ENCODE results near the gene FSCN2.

The FSCN2 gene

DNA sequence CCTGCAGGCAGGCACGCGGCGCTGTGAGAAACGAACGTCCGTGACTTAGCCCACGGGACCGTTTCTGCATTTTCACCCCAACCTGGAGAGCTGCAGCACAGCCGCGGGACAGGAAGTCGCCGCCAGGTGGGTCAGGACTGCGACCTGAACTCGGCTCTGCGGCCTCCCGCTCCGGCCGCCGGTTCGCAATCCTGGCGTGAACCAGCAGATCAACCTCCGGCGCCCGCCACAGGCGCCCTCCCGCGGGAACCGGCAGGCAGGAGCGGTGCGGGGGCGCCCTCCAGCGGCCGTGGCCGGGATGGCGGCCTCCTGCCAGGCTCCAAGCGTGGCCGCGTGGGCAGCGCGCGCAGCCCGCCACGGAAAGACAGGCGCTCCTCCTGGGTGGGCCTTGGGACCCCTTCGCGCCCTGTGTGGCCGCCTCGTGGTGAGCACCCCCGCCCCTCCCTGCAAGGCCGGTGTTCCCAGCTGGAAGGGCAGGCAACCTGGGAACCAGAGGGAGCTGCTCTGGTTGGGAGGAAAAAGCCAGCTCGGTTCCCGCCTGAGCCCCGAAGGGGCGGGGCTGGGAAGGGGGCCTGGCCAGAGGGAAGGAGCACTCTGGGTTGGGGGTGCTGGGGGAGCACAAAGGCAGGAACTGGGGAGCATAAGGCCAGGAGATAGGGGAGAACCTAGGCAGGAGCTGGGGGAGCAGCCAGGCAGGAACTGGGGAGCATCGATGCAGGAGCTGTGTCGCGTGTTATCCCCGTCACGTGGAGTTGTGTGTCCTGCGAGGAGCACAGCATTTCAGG is 43.8 kb upstream of the FSCN2 start:
- Histone ChIP-seq H3K4me1 (ENCODE audit: control insufficient read depth, insufficient read depth, low read length) (peaks cover 32% of the 10 kb centered on the region), H3K4me3 (ENCODE audit: insufficient read depth, low read depth, low read length) (peak overlapping the region; percentile 43), H3K9me3 (ENCODE audit: control insufficient read depth, low read length) (no peaks in the 10 kb centered on the region), H3K27ac (ENCODE audit: insufficient read depth, low read depth, low read length, poor library complexity, severe bottlenecking) (no peak overlapping the region), H3K36me3 (ENCODE audit: control insufficient read depth, insufficient read depth, low read length) (no peaks in the 10 kb centered on the region), H3K27me3 (ENCODE audit: control insufficient read depth, insufficient read depth, low read length, poor library complexity, severe bottlenecking) (peaks cover 79% of the 10 kb centered on the region)
- 9% methylated on average over 60 of the region's 60 CpGs for WGBS, 2 experiments

DNA sequence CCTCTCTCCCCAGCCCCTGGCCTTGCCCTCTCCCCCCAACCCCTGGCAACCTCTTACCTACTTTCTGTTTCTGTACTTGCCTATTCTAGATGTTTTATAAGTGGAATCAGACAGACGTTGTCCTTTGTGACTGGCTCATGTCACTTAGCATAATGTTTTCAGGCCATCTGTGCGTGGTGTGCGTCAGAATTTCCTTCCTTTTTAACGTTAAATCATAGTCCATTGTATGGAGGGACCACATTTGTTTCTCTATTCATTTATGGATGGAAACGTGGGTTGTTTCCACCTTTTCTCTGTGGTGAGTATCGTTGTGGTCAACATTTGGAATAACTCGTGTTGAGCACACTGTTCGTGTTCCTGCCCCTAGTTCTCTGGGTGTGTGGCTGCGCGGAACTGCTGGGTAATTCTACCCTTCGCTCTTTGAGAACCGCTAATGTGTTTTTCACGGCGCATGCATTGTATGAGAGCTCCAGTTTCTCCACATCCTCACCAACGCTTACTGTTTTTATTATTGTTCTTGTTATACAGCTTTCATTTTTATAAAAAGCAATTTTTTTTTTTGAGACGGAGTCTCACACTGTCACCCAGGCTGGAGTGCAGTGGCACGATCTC is 41.9 kb upstream of the FSCN2 start:
- Histone ChIP-seq H3K36me3 (ENCODE audit: control insufficient read depth, insufficient read depth, low read length) (no peaks in the 10 kb centered on the region), H3K4me3 (ENCODE audit: insufficient read depth, low read depth, low read length) (no peak overlapping the region), H3K9me3 (ENCODE audit: control insufficient read depth, low read length) (no peaks in the 10 kb centered on the region), H3K27me3 (ENCODE audit: control insufficient read depth, insufficient read depth, low read length, poor library complexity, severe bottlenecking) (peaks cover 67% of the 10 kb centered on the region), H3K27ac (ENCODE audit: insufficient read depth, low read depth, low read length, poor library complexity, severe bottlenecking) (no peak overlapping the region), H3K4me1 (ENCODE audit: control insufficient read depth, insufficient read depth, low read length) (peaks cover 43% of the 10 kb centered on the region)
- 91% methylated on average over 17 of the region's 17 CpGs for WGBS, 2 experiments

DNA sequence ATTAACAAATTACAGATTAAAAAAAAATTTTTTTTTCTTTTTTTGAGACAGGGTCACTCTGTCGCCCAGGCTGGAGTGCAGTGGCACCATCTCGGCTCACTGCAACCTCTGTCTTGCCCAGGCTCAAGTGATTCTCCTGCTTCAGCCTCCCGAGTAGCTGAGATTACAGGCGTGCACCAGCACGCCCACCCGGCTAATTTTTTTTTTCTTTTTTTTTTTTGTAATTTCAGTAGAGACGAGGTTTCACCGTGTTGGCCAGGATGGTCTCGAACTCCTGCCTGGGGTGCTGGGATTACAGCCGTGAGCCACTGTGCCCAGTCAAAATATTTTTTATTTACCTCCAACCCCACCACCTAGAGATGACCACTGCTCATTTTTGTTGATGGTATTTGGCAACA is 41.1 kb upstream of the FSCN2 start:
- H3K27me3 ChIP-seq (ENCODE audit: control insufficient read depth, insufficient read depth, low read length, poor library complexity, severe bottlenecking) = peaks cover 60% of the 10 kb centered on the region
- WGBS, 2 experiments = 79 to 82% methylated on average over 10 of the region's 10 CpGs
- H3K4me1 ChIP-seq (ENCODE audit: control insufficient read depth, insufficient read depth, low read length) = peaks cover 39% of the 10 kb centered on the region
- no peak overlapping the region for H3K27ac ChIP-seq (ENCODE audit: insufficient read depth, low read depth, low read length, poor library complexity, severe bottlenecking)
- no peaks in the 10 kb centered on the region for H3K9me3 ChIP-seq (ENCODE audit: control insufficient read depth, low read length)
- H3K36me3 ChIP-seq (ENCODE audit: control insufficient read depth, insufficient read depth, low read length) = no peaks in the 10 kb centered on the region
- H3K4me3 ChIP-seq (ENCODE audit: insufficient read depth, low read depth, low read length) = peak overlapping the region; percentile 39

- H3K4me3 ChIP-seq (ENCODE audit: insufficient read depth, low read depth, low read length) = peak overlapping the region; percentile 39
- no peaks in the 10 kb centered on the region for H3K9me3 ChIP-seq (ENCODE audit: control insufficient read depth, low read length)
- H3K4me1 ChIP-seq (ENCODE audit: control insufficient read depth, insufficient read depth, low read length) = peaks cover 34% of the 10 kb centered on the region
- H3K27me3 ChIP-seq (ENCODE audit: control insufficient read depth, insufficient read depth, low read length, poor library complexity, severe bottlenecking) = peaks cover 54% of the 10 kb centered on the region
- no peak overlapping the region for H3K27ac ChIP-seq (ENCODE audit: insufficient read depth, low read depth, low read length, poor library complexity, severe bottlenecking)
- no peaks in the 10 kb centered on the region for H3K36me3 ChIP-seq (ENCODE audit: control insufficient read depth, insufficient read depth, low read length)
- 19% methylated on average over 87 of the region's 87 CpGs for WGBS, 2 experiments
Measured at GRCh38 chr17:81487487-81488275, 40.5 kb upstream of the FSCN2 start.

GRCh38 chr17:81488276-81488860 is 39.8 kb upstream of the FSCN2 start:
- WGBS, 2 experiments = 38 to 41% methylated on average over 52 of the region's 52 CpGs
- H3K4me3 ChIP-seq (ENCODE audit: insufficient read depth, low read depth, low read length) = peak overlapping the region; percentile 39
- peaks cover 28% of the 10 kb centered on the region for H3K4me1 ChIP-seq (ENCODE audit: control insufficient read depth, insufficient read depth, low read length)

DNA sequence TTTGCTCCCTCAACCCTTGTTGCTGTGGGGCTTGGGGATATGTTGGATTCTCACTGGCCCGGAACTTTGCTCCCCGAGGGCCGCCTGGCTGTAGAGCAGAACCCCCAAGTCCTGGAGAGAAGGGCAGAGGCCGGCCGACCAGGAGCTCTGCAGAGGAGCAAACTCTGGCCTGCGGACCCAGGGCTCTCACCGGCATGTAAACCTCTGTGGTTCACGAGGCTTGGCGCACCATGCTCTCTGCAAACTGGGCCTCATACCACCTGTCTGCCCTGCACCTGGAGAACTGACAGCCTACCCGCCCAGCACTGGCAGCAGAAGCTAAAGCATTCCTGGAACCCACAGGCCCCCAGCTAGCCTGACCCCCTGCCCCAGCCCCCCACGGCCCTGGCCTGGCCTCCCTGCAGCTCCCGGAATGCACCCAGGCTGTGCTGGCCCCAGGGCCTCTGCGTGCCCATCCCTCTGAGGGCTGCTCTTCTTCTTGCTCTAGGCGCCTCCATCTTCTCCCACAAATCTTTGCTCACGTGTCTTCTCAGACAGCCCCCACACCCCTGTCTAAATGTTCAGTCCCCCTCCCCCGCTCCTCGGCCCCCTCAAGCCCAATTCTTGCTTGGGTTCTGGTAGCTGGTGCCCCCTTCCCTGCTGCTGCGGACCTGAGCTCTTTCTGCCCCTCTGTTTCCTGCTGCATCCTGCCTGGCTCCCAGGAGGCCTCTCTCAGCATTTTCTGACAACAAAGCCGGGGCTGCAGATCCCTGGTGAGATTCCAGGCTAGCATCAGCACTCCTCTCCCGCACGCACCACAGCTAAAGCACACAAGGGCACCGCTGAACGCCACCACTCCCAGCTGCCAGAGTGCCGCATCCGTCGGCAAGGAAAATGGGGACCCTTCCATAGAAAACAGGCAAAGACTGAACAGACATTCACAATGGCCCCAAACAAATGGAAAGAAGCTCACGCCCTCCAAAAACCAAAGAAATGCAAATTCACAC is 38.9 kb upstream of the FSCN2 start:
- no peak overlapping the region for H3K4me3 ChIP-seq (ENCODE audit: insufficient read depth, low read depth, low read length)
- peaks cover 39% of the 10 kb centered on the region for H3K27me3 ChIP-seq (ENCODE audit: control insufficient read depth, insufficient read depth, low read length, poor library complexity, severe bottlenecking)
- H3K36me3 ChIP-seq (ENCODE audit: control insufficient read depth, insufficient read depth, low read length) = no peaks in the 10 kb centered on the region
- H3K4me1 ChIP-seq (ENCODE audit: control insufficient read depth, insufficient read depth, low read length) = peaks cover 21% of the 10 kb centered on the region
- no peaks in the 10 kb centered on the region for H3K9me3 ChIP-seq (ENCODE audit: control insufficient read depth, low read length)
- H3K27ac ChIP-seq (ENCODE audit: insufficient read depth, low read depth, low read length, poor library complexity, severe bottlenecking) = no peak overlapping the region
- 25 to 27% methylated on average over 27 of the region's 27 CpGs for WGBS, 2 experiments

More at GRCh38 chr17:81488276-81488860, 39.8 kb upstream of the FSCN2 start:
- peaks cover 47% of the 10 kb centered on the region for H3K27me3 ChIP-seq (ENCODE audit: control insufficient read depth, insufficient read depth, low read length, poor library complexity, severe bottlenecking)
- no peaks in the 10 kb centered on the region for H3K9me3 ChIP-seq (ENCODE audit: control insufficient read depth, low read length)
- H3K36me3 ChIP-seq (ENCODE audit: control insufficient read depth, insufficient read depth, low read length) = no peaks in the 10 kb centered on the region
- no peak overlapping the region for H3K27ac ChIP-seq (ENCODE audit: insufficient read depth, low read depth, low read length, poor library complexity, severe bottlenecking)

GRCh38 chr17:81489998-81490992 is 37.9 kb upstream of the FSCN2 start:
- no peaks in the 10 kb centered on the region for H3K9me3 ChIP-seq (ENCODE audit: control insufficient read depth, low read length)
- H3K36me3 ChIP-seq (ENCODE audit: control insufficient read depth, insufficient read depth, low read length) = no peaks in the 10 kb centered on the region
- WGBS, 2 experiments = 54 to 56% methylated on average over 14 of the region's 14 CpGs
- H3K4me1 ChIP-seq (ENCODE audit: control insufficient read depth, insufficient read depth, low read length) = peaks cover 21% of the 10 kb centered on the region
- H3K27me3 ChIP-seq (ENCODE audit: control insufficient read depth, insufficient read depth, low read length, poor library complexity, severe bottlenecking) = peaks cover 31% of the 10 kb centered on the region
- H3K27ac ChIP-seq (ENCODE audit: insufficient read depth, low read depth, low read length, poor library complexity, severe bottlenecking) = no peak overlapping the region
- no peak overlapping the region for H3K4me3 ChIP-seq (ENCODE audit: insufficient read depth, low read depth, low read length)

- H3K4me1 ChIP-seq (ENCODE audit: control insufficient read depth, insufficient read depth, low read length) = peaks cover 21% of the 10 kb centered on the region
- H3K27ac ChIP-seq (ENCODE audit: insufficient read depth, low read depth, low read length, poor library complexity, severe bottlenecking) = no peak overlapping the region
- peaks cover 24% of the 10 kb centered on the region for H3K27me3 ChIP-seq (ENCODE audit: control insufficient read depth, insufficient read depth, low read length, poor library complexity, severe bottlenecking)
- no peaks in the 10 kb centered on the region for H3K9me3 ChIP-seq (ENCODE audit: control insufficient read depth, low read length)
- 69 to 81% methylated on average over 5 of the region's 5 CpGs for WGBS, 2 experiments
- H3K4me3 ChIP-seq (ENCODE audit: insufficient read depth, low read depth, low read length) = no peak overlapping the region
- H3K36me3 ChIP-seq (ENCODE audit: control insufficient read depth, insufficient read depth, low read length) = no peaks in the 10 kb centered on the region
Measured at GRCh38 chr17:81491181-81491581, 37.0 kb upstream of the FSCN2 start.
